BLaER1 treated with 17β-estradiol and CSF1 and Interleukin-3, amounts not matched to agents 10 nM and 100 nM (cell line): Measurements from ENCODE around the gene CYP4F3.
A peak's percentile ranks its signal among the peaks of the same experiment; 100 is the strongest.

Source experiments
- H3K27ac ChIP-seq, 11 experiments: shearing (Covaris generic); formaldehyde crosslinking; 2 replicates each; pipeline ENCODE4 v1.8.1; 2022
- H3K27me3 ChIP-seq, 11 experiments: shearing (Covaris generic); formaldehyde crosslinking; 2 replicates each; pipeline ENCODE4 v1.8.1; 2022
- H3K36me3 ChIP-seq, 11 experiments: shearing (Covaris generic); formaldehyde crosslinking; 2 replicates each; pipeline ENCODE4 v1.8.1; 2022
- H3K4me1 ChIP-seq, 10 experiments: shearing (Covaris generic); formaldehyde crosslinking; 2 replicates each; pipeline ENCODE4 v1.8.1; 2022
- H3K4me2 ChIP-seq, 11 experiments: shearing (Covaris generic); formaldehyde crosslinking; 2 replicates each; pipeline ENCODE4 v1.8.1; 2022
- H3K4me3 ChIP-seq, 10 experiments: shearing (Covaris generic); formaldehyde crosslinking; 2 replicates each; pipeline ENCODE4 v1.8.1; 2022
- H3K9ac ChIP-seq, 11 experiments: shearing (Covaris generic); formaldehyde crosslinking; 2 replicates each; pipeline ENCODE4 v1.8.1; 2022
- H3K9me3 ChIP-seq, 11 experiments: shearing (Covaris generic); formaldehyde crosslinking; replicated peaks in 1 of 11; 2 replicates each; pipeline ENCODE4 v1.8.1; 2022
- H4K20me1 ChIP-seq, 11 experiments: shearing (Covaris generic); formaldehyde crosslinking; 2 replicates each; pipeline ENCODE4 v1.8.1; 2022
- Cebpa-rat ChIP-seq, 11 experiments: shearing (Covaris generic); IDR thresholded peaks; 2 replicates each; pipeline ENCODE4 v1.8.1; 2022

The CYP4F3 gene

GRCh38 chr19:15613338-15613737 is 27.4 kb upstream of the CYP4F3 start:
- TF ChIP-seq Cebpa-rat (IDR thresholded peaks at IDR 0.05), result no peak
- no peaks in the 10 kb centered on the region for H3K27me3 ChIP-seq
- no peaks in the 10 kb centered on the region for H3K9me3 ChIP-seq
- no peak overlapping the region for H3K27ac ChIP-seq
- no peak overlapping the region for H3K4me3 ChIP-seq
- H3K36me3 ChIP-seq, result no peaks in the 10 kb centered on the region
- no peaks in the 10 kb centered on the region for H4K20me1 ChIP-seq
- peaks cover 0 to 27% (median 18%) of the 10 kb centered on the region in 10 experiments; a peak in 16 of 20 replicates for H3K4me1 ChIP-seq
- no peak overlapping the region for H3K9ac ChIP-seq
- H3K4me2 ChIP-seq, result no peak overlapping the region

- Histone ChIP-seq H3K27me3 (no peaks in the 10 kb centered on the region), H3K27ac (no peak within 1 kb of the TSS), H3K4me1 (peaks cover 0 to 28% (median 18%) of the 10 kb centered on the region in 10 experiments; a peak in 16 of 20 replicates), H3K4me3 (no peak within 1 kb of the TSS), H3K4me2 (no peak within 1 kb of the TSS), H3K36me3 (no peaks in the 10 kb centered on the region), H4K20me1 (no peaks in the 10 kb centered on the region), H3K9ac (no peak within 1 kb of the TSS), H3K9me3 (no peaks in the 10 kb centered on the region)
- no peak for TF ChIP-seq Cebpa-rat (IDR thresholded peaks at IDR 0.05)
These were observed 26.0 kb upstream of the CYP4F3 start, which contains the start of gene CYP4F8 for GRCh38 chr19:15614507-15615379. TSS of gene CYP4F8 (plus strand) at chr19:15615218. CDS start at chr19:15615617, 399 bp downstream.

GRCh38 chr19:15615526-15615925 is 25.2 kb upstream of the CYP4F3 start:
- Histone ChIP-seq H3K4me1 (peaks cover 0 to 24% (median 18%) of the 10 kb centered on the region in 10 experiments; a peak in 16 of 20 replicates), H4K20me1 (no peaks in the 10 kb centered on the region), H3K4me2 (no peak overlapping the region), H3K9ac (no peak overlapping the region), H3K9me3 (no peaks in the 10 kb centered on the region), H3K27me3 (no peaks in the 10 kb centered on the region), H3K27ac (no peak overlapping the region), H3K36me3 (no peaks in the 10 kb centered on the region), H3K4me3 (no peak overlapping the region)
- TF ChIP-seq Cebpa-rat (IDR thresholded peaks at IDR 0.05), result no peak

- no peaks in the 10 kb centered on the region for H3K9me3 ChIP-seq
- no peak overlapping the region for H3K27ac ChIP-seq
- no peak overlapping the region for H3K4me3 ChIP-seq
- H4K20me1 ChIP-seq, result no peaks in the 10 kb centered on the region
- peak overlapping the region in 9 of 11 experiments; percentile 33 to 68 (median 50); a peak in 10 of 22 replicates for H3K4me2 ChIP-seq
- no peaks in the 10 kb centered on the region for H3K27me3 ChIP-seq
- H3K9ac ChIP-seq, result no peak overlapping the region
- no peak for TF ChIP-seq Cebpa-rat (IDR thresholded peaks at IDR 0.05)
- peaks cover 0 to 20% (median 16%) of the 10 kb centered on the region in 10 experiments; a peak in 16 of 20 replicates for H3K4me1 ChIP-seq
- no peaks in the 10 kb centered on the region for H3K36me3 ChIP-seq
These were observed 24.5 kb upstream of the CYP4F3 start for GRCh38 chr19:15616183-15616582.

- peak overlapping the region in 9 of 11 experiments; percentile 33 to 68 (median 50); a peak in 18 of 22 replicates for H3K4me2 ChIP-seq
- H3K27me3 ChIP-seq, result no peaks in the 10 kb centered on the region
- H3K27ac ChIP-seq, result no peak overlapping the region
- no peak overlapping the region for H3K9ac ChIP-seq
- TF ChIP-seq Cebpa-rat (IDR thresholded peaks at IDR 0.05), result no peak
- H3K4me1 ChIP-seq, result peaks cover 0 to 20% (median 16%) of the 10 kb centered on the region in 10 experiments; a peak in 16 of 20 replicates
- H4K20me1 ChIP-seq, result 0 out of 22 replicates have a peak, but pooled peaks cover 0 to under 1% (median 0%) of the 10 kb centered on the region in 11 experiments
- no peak overlapping the region for H3K4me3 ChIP-seq
- no peaks in the 10 kb centered on the region for H3K36me3 ChIP-seq
- no peaks in the 10 kb centered on the region for H3K9me3 ChIP-seq
These were observed 23.9 kb upstream of the CYP4F3 start for GRCh38 chr19:15616627-15617270.

- Histone ChIP-seq H3K4me2 (peak overlapping the region in 5 of 11 experiments; percentile 5 to 46 (median 22); a peak in 5 of 22 replicates), H3K36me3 (no peaks in the 10 kb centered on the region), H3K9ac (no peak overlapping the region), H3K4me3 (no peak overlapping the region), H3K4me1 (peaks cover 0 to 20% (median 16%) of the 10 kb centered on the region in 10 experiments; a peak in 16 of 20 replicates), H4K20me1 (peaks cover 0 to 6% (median 0%) of the 10 kb centered on the region in 11 experiments; a peak in 3 of 22 replicates), H3K27ac (no peak overlapping the region), H3K9me3 (no peaks in the 10 kb centered on the region), H3K27me3 (no peaks in the 10 kb centered on the region)
- no peak for TF ChIP-seq Cebpa-rat (IDR thresholded peaks at IDR 0.05)
These were observed 22.4 kb upstream of the CYP4F3 start for GRCh38 chr19:15618321-15618720.

GRCh38 chr19:15621801-15622200 is 18.9 kb upstream of the CYP4F3 start:
- Histone ChIP-seq H3K4me3 (no peak overlapping the region), H4K20me1 (peaks cover 0 to 6% (median 0%) of the 10 kb centered on the region in 11 experiments; a peak in 4 of 22 replicates), H3K9ac (no peak overlapping the region), H3K27ac (no peak overlapping the region), H3K4me1 (peaks cover 0 to 14% (median 11%) of the 10 kb centered on the region in 10 experiments; a peak in 16 of 20 replicates), H3K27me3 (no peaks in the 10 kb centered on the region), H3K36me3 (no peaks in the 10 kb centered on the region), H3K4me2 (no peak overlapping the region), H3K9me3 (no peaks in the 10 kb centered on the region)
- TF ChIP-seq Cebpa-rat (IDR thresholded peaks at IDR 0.05), result no peak

GRCh38 chr19:15622991-15623390 is 17.7 kb upstream of the CYP4F3 start:
- Histone ChIP-seq H3K27ac (no peak overlapping the region), H3K27me3 (no peaks in the 10 kb centered on the region), H3K4me3 (no peak overlapping the region), H3K9ac (no peak overlapping the region), H4K20me1 (peaks cover 0 to 6% (median 0%) of the 10 kb centered on the region in 11 experiments; a peak in 4 of 22 replicates), H3K9me3 (no peaks in the 10 kb centered on the region), H3K4me1 (peaks cover 0 to 5% (median 3%) of the 10 kb centered on the region in 10 experiments; a peak in 9 of 20 replicates), H3K36me3 (no peaks in the 10 kb centered on the region), H3K4me2 (no peak overlapping the region)
- TF ChIP-seq Cebpa-rat (IDR thresholded peaks at IDR 0.05), result no peak
